Skin of body (tissue), 2 donors: ENCODE measurements around the gene MAP2K3. TPM values are rescaled to one million over a fixed set of nuclear protein-coding genes. Genes with fewer than 3 reads are reported as not detected.
A peak's percentile ranks its signal among the peaks of the same experiment; 100 is the strongest.

ENCODE experiments used
- DNase-seq: peaks from one replicate; lab custom pipeline; 2025; lab: John Stamatoyannopoulos, UW
- total RNA-seq: library from RNA; depleted of rRNA; stranded (reverse); fragments of >200 nt; gene quantifications from one replicate; pipeline ENCODE4 v1.2.3, GENCODE V29; 2014

Gene MAP2K3
- total RNA-seq, 1 donor from 2014 or later: 19.8 TPM

DNA sequence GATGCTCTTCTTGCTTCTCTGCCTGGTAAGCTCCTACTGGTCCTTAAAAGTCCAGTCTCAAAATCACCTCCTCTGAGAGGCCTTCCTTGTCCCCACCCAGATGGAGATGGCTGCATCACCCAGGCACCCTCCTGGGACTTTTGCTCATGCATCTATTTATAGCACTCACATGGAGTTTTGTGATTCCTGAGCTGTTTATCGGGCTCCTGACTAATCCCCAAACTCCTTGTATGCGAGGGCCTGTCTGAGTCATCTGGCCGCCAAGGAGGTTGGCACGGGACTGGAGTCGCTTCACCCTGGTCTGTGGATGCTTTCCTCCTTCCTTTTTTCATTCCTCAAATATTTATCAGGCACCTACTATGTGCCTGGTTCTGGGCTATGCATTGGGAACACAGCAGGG lies 2.3 kb upstream of the MAP2K3 start:
- no peak for DNase-seq

DNA sequence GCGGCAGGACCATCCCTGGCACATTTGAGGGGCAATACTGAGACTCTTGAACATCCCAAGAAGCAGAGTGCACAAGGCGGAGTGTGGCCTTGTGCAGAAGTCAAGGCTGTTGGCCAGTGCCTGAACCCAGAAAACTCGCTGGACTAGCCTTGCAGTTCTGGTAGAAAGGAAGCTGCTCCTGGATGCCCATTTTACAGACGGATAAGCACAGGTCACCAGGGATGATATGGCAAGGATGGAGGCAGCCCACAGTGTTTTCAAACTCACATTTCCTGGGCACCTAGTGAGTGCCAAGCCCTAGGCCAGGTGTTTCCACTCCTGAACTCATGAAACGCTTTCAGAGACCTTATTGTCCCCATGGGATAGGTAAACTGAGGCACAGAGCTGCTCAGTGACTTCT lies 1.7 kb upstream of the MAP2K3 start:
- DNase-seq: no peak

DNA sequence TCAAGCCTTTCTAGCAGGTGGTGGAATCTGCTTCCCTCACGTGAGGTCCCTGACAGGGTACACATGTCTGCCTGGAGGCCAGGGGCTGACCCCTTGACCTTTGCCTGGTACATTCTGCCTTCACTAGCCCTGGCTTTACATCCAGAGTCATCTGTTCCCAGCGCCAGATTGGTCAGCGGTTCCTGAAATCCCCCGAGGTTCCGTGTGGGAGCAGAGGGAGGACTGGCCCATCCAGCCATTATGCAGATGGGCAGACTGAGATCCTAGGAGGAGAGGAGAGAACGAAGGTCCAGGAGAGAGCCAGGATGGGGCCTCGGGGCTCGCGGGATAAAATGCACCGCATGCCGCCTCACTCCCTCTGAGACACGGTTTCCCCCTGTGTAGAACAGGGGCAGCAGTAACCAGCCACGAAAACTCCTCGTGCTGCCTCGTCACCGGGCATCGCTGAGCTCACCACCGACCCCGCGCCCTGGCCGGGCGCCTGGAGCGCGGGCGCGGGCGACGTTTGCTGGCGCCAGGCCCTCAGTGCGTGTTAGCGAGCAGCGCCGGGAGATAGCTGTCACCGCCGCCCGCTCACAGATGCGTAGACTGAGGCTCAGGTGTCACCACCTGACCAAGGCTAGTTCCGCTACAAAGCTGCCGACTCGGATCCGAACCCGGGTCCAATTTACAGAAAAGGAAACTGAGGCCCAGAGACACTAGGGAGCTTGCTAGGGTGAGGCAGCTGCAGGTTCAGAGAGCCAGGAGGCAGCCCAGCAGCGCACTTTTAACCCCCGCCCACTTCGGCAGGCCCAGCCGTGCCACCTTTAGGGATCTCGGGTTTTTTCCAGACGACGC lies 811 bp upstream of the MAP2K3 start:
- no peak for DNase-seq

DNA sequence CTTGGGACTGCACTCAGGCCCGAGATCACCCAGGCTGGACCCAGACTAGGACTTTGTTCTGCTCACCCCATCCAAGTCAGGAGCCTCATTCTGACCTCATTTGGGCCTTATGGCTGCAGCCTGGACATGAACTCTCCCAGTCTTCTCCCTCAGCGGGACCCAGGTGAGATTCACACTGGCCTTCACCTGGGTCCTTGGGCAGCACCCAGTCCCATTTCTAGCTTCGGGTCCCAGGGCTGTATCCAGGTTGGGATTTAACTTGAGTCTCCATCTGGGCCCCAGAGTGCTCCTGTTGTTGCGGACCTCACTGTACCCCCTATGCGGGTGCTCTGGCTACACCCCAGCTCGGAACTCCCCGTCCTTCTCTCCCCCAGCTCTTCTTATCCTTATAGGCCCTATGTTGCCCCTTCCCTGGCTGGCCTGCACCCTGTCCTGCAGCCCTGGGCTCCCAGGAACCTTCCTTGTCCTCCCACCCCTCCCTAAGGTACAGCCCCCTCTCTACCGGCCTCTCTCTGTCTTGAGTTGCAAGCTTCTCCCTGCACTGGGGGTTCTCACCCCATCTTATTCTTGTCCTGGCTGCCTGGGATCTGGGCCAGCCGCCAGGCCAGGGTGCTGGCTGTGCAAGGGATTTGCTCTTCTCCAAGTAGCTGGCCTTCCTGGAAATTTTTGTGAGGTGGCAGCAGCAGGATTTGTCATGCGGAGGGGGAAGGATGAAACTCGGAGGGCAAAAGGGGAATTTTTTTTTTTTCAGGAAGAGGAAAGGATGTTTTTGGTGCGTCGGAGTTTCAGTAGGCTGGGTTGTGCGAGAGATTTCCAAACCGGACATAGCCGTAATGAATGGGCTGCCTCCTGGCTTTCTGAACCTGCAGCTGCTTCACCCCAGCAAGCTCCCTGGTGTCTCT lies 904 bp downstream of the MAP2K3 start:
- DNase-seq: peak; percentile 27

DNA sequence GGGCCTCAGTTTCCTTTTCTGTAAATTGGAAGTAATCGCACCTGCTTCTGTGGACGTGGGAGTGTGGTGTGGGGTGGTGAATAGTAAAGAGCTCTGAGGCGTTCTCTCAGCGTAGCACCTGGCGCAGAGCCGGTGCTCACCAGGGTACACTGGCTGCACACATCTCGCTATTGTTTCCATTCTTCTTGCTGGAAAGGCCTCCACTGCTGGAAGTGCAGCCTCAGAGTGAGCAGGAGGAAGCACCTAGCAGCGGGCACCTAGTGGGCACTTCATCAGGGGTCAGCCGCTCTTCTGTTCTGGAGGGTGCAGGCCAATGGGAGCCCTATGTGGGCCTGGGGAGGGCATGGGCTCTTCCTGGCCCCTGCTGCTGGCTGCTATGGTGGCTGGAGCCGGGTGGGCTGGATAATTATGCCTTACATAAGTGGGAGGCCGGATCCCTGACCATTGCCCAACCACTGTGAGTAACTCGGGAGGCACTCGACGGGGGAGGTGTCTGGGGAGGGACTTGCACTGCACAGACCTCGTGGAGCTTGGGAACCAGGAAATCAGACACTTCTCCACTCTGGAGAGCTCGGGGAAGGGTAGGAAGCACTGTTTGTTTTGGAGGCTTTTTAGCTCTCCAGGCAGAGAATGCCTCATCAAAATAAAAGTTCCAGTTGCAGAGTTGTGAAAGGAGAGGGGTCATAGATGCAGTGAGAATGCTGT lies 1.7 kb downstream of the MAP2K3 start:
- DNase-seq: peak; percentile 68

DNA sequence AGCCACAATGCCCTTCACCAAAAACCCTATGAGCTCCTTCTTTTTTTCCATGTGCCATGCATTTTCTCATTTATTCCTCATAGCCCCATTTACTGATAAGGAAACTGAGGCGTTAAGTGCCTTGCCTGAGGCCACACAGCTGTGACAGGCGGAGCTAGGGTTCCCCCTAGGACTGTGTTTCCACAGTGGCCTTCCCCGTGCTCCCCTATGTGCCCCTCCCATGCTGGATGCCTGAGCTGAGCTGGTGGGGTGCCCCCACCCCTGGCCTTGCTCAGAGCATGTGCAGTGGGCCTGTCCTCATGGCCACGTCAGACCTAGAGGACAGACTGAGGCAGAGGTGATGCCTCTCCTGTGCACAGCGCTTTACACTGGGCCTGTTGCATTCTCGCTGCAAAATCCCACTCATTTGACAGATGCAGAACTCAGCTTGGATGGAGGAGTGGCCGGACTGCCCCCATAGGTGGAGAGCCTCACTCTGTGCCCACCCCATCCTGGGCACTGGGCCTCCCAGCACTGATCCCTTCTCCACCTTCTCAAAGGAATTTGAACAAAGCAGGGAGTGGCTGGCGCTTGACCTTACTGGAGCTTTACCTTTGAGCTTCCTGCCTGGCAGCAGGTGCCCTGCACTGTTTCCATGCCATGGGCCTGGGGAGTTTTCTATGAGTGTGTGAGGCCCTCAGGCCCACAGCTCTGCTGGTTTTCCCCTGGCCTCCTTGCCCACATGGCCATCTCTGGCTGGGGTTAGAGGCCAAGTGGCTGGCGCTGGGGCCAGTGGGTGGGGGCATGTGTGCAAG lies 2.6 kb downstream of the MAP2K3 start:
- no peak for DNase-seq

DNA sequence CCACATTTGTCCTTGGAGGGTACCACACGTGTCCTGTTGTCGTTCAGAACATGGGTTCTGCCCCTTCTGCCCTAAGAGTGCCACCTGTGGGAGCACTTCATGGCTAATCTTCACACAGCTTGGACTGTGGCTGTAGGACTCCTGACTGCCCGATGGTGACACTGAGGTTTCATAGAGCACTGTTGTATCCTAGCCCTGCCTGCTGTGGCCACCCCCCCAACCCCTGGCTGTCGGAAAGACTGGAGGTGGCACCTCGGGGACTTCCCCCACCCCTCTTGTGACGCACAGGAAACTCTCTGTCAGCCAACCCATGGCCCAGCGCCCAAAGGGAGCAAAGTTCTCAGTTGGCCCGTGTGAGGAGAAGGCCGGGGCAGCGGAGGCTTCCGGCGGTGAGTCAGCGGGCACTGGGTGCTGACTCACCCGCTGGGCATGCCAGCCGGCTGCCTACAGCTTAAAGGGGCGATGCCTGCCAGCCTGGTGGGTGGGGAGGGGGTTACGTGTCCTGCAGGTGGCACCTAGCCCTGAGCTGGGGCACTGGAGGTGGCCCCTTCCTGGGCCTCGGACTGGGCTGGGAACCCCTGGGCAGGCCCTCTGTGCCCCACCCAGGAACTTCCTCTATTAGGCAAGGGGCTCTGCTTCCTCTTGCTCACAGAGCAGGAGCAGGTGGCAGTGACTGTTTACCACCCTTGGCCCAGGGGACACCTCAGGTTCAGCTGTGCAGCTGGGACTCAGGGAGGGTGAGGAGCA lies 3.4 kb downstream of the MAP2K3 start:
- peak; percentile 59 for DNase-seq

DNA sequence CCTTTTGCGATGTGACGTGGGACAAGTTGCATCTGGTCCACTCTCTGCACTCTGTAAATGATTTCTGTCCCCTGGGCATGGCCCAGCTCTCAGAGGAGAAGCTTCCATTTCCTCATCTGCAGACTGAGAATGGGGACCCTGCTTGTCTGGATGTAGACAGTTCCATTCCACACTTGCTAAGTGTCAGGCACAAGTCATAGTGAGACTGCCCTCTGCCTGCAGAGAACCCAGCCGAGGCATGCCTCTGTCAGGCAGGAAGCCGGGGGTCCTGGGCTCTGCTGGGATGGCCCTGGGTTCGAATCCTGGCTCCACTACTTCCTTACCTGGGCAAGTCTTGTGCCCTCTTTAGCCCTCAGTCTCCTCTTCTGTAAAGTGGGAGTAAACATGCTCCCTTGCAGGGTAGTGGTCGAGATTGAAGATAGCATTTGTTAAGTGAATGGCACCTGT lies 4.1 kb downstream of the MAP2K3 start:
- no peak for DNase-seq

DNA sequence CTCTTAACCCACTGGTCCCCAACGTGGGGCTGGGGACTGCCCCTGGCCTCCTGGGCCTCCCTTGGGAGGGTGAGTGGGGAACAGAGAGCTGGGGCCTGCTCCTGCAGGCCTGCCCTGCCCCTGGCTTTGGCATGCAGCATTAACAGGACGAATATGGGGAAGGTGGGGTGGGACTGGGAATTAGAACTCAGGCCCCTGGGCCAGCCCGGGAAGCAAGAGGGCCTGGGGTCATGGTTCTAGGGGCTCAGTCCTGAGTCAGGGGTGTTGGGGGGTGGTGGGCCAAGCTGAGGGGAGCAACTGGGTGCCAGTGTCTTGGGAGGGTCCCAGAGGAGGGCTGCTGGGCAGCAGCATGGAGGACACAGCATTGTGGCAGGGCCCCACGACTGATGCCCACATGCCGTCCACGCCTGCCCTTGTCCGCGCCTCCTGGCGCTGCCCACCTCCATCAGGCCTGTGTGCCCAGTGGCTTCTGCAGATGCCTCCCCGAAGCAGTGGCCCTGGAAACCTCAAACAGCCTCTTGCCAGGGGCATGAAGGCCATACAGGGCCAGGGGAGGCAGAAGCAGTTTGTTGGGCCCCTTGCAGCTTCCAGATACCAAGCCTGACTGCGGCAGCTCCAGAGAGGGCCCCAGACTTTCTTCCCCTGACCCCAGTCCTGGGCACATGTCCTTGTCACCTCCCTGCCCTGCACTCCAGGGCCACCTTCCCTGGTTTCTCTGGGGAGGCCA lies 4.8 kb downstream of the MAP2K3 start:
- DNase-seq: no peak

DNA sequence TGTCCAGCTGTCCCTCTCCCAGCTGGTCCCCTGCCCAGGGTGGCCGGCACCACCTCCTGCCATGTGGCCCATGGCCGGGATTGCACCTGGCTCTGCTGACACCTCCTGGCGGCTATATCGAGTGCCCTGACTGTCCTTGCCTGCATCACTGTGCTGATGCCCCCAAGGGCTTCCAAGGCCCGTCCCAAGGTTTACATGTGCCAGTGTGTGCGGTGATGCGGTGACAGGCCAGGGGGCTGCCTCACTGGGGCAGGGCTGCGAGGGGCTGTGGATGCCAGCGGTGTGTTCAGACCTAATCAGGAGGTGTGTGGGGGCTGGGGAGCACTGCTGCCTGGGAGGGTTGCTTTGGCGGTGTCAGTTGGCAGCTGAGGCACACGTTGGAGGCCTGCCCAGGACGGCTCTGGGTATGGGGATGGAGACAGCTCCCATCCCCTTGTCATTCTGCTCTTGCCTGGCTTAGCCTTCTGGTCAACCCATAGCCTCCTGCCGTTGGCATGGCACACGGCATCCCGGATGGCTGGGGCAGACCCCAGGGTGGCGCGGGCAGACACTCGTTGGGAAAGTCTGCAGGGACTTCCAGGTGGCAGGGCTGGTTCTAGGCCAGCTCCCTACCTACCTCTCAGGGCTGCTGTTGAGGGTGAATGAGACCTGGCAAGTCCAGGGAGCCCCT lies 5.5 kb downstream of the MAP2K3 start:
- DNase-seq: no peak

DNA sequence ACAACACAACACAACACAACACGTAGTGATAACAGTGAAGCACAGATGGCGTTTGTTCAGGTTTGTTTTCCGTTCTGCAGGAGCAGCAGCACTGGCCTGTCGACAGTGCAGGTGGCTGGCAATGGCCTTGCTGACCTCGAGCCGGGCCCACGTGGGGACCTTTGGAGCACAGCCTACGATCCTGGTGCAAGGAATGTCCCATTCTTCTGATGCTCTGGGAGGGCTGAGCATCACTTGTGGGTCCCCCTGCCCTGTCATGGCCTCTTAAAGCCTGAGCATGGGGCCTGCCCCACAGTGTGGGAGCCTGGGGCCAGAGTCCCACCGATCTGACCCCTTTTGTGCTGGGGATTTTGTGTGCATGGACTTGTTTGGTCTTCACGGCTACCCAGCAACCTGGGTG lies 6.8 kb downstream of the MAP2K3 start:
- no peak for DNase-seq

DNA sequence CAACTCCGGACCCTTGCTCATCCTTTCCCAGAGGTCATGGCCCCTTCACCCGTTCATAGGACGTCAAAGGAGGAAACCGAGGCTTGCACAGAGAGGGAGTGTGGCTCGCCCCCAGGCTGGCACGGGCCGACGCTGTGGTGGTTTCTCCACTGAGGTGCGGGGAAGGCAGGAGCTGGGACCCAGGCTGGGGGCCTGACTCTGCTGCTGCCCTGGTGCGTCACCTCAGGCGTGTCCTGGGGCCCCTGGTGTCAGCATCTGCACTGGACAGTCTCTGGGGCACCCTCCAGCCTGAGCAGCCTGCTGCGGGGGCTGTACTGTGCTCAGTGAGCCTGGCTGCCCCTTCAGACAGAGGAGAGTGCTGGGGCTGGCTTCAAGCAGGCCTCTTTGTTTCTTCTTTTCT lies 7.4 kb downstream of the MAP2K3 start:
- DNase-seq: no peak

DNA sequence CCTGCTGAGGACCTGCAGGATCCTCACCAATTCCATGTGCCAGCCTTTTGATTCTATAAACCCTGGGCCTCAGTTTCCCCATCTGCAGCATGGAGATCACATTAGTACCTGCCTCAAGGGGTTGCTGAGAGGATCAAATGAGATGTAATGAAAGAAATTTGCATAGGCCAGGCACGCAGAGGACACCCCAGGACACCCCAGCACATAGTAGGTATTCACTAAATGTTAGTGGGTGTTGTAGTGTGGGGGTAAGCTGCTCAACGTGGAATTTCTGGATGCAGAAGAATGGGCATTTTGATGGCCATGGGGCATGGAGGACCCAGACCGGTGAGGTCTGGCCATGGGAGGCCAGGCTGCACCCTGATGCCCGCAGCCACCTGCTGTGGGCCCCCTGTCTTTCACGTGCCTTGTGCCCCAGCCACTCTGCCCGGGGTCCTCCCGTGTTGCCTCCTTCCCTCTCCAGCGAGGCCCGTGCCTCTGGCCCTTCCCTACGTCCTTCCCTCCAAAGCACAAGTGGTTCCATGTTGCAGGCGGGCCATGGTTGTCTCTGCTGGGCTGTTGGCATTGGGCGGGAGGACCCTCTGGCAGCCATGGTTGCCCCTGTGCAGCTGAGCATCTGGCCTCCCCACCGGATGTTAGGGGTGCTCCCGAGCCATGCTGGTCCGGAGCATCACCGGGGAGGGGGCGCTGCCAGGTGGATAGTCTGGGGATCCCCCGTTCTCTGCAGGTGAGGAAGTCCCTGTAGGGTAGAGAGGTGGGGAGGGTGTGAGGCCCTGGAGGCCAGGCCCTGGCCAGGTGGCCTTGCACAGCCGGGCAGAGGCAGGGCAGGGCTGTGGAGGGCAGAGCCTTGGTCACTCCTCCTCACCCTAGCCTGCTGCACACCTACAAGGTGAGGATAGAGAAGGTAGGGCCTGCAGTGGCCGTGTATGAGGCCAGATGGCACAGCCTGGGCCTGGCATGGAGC lies 8.6 kb downstream of the MAP2K3 start:
- no peak for DNase-seq

DNA sequence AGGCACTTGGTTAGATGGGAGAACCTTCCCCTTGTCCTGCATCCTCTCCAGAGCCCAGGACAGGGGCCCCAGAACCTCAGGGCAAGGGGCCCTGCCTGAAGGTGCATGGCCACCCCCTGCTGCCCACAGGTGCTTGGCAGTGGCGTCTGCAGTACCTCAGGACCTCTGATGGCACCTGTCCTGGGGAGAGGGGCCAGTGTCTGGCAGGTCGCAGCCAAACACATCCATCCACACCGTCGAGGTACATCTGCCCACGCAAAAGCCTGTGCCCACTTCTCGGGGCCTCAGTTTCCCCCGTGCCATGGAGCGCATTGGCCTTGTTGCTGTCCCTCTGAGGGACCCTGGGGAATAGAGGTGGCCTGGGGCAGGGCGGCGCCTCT lies 9.3 kb downstream of the MAP2K3 start:
- DNase-seq: no peak

DNA sequence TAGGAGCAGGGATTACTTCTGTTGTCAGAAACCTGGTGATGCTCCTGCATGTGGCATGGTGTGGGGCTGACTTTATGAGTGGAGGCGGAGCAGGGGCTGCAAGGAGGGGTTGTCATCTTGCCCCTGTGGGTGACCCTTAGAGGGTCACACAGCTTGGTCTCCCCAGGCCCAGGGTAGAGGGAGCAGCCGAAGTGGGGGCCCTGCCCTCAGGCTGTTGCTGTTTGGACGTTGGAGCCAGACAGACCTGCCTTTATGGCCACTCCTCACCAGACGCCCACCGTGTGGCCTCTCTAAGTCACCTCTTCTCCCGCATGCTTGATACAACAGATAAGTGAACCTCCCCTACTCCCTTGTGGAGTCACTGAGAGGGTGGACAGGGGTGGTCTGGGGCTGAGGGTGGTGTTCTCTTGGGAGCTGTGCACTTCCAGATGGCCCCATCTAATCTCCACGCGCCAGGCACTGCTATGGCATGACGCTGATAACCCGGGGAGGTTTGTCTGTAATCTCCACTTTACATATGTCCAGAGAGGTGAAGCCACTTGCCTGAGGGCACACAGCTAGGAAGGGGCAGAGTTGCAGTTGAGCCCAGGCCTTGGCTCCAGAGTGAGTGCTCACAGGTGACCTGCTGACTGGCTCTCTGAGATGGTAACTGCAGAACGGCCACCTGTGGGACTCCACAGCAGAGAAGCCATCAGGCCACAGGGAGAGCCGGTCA lies 10.0 kb downstream of the MAP2K3 start:
- DNase-seq: no peak

DNA sequence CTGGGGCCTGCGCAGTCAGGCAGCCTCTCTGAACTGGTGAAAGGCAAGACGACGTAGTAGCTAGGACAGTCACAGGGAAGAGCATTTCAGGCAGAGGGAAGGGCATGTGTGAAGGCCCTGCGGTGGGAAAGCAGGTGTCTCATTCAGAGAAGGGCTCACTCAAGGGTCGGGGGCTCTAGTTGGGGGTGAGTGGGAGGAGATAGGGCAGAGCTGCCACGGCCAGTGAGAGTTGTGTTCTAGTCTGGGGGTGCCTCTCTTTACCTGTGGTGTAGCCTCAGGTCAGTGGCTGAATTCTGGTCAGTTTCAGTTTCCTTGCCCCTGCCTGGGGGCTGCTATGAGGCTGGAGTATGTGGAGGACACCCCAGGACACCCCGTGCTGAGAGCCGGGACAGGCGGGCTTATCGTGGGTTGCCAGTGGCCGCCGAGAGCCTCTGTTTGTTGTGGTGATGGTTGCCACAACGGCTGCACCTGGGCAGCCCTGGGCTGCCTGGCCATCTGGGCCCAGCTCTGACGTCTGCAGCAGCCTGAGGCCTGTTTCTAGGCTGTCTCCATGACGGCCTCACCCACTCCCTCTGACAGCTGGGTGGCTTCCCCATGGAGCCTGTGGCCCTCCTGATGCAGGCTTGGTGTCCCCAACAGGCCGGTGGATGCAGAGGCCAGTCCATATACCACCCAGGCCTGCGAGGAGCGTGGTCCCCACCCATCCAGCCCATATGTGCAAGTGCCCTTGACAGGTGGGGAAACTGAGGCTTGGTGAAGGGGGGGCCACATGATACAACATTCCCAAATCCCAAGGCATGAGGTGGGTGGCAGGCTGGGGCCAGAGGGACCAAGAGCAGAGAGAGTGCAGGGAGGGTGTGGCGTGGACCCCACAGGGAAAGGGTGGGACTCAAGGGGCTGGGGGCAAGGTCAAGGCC lies 10.8 kb downstream of the MAP2K3 start:
- no peak for DNase-seq
